K562 (cell line): ENCODE measurements around the gene ACTR3C. TPM values are rescaled to one million over a fixed set of nuclear protein-coding genes. Genes with fewer than 3 reads are reported as not detected.

Experiments
- ARID3B ChIP-seq: fragments of 250-450 bp; sonication (Bioruptor Pico); IDR thresholded peaks from 2 replicates; pipeline ENCODE4 v1.4.0; 2020; ENCODE audit warnings: borderline replicate concordance
- CBX5 ChIP-seq: IDR thresholded peaks from 2 replicates; pipeline ENCODE4 v1.6.1; 2014; ENCODE audit warnings: low read depth, borderline replicate concordance
- CC2D1A ChIP-seq: fragments of 450-650 bp; IDR thresholded peaks from 2 replicates; pipeline ENCODE4 v1.6.1; 2017; ENCODE audit warnings: mild to moderate bottlenecking
- CGGBP1 ChIP-seq: fragments of 250-450 bp; sonication (Bioruptor Pico); IDR thresholded peaks from 2 replicates; pipeline ENCODE4 v1.9.0; 2021; ENCODE audit warnings: mild to moderate bottlenecking
- CHD1 ChIP-seq: fragments of 200-600 bp; sonication (generic); IDR thresholded peaks from one replicate; pipeline ENCODE4 v1.6.1; 2012; ENCODE audit warnings: mild to moderate bottlenecking, moderate library complexity, low read length, inconsistent platforms
- HMG20A ChIP-seq: fragments of 450-650 bp; formaldehyde crosslinking; conservative IDR thresholded peaks from 2 replicates; pipeline ENCODE4 v1.4.0; 2020; ENCODE audit warnings: mild to moderate bottlenecking, mixed read lengths
- HNRNPUL1 ChIP-seq: fragments of 200-400 bp; formaldehyde crosslinking; IDR thresholded peaks from 2 replicates; pipeline ENCODE4 v1.6.1; 2017; ENCODE audit warnings: low read length
- MAFK ChIP-seq: IDR thresholded peaks from 2 replicates; pipeline ENCODE4 v1.6.1; 2011; ENCODE audit warnings: low read length, improper control_type of control experiment
- MCM3 ChIP-seq: fragments of 450-650 bp; IDR thresholded peaks from 2 replicates; pipeline ENCODE4 v1.6.1; 2016
- MED1 ChIP-seq: sonication (generic); formaldehyde crosslinking; IDR thresholded peaks from 2 replicates; pipeline ENCODE4 v1.8.1; 2023; ENCODE audit warnings: missing genetic modification reagents, borderline replicate concordance
- NCOA2 ChIP-seq, 2 experiments: fragments of 450-650 bp; IDR thresholded peaks; 2 replicates each; pipeline ENCODE4 v1.6.1; 2018; ENCODE audit warnings: mild to moderate bottlenecking in 2 of 2, moderate library complexity in 1 of 2; ENCODE audit not compliant: partially characterized antibody in 2 of 2
- PHF21A ChIP-seq: fragments of 450-650 bp; IDR thresholded peaks from 2 replicates; pipeline ENCODE4 v1.6.1; 2017; ENCODE audit warnings: low read depth, borderline replicate concordance
- SIRT6 ChIP-seq: IDR thresholded peaks from one replicate; pipeline ENCODE4 v1.6.1; 2012; ENCODE audit warnings: low read depth, mild to moderate bottlenecking, control low read depth, inconsistent platforms, low read length, moderate library complexity
- SMAD1 ChIP-seq: fragments of 150-350 bp; IDR thresholded peaks from 2 replicates; pipeline ENCODE4 v1.6.1; 2014; ENCODE audit warnings: low read length, low read depth; ENCODE audit not compliant: partially characterized antibody
- TCF15 ChIP-seq: fragments of 250-450 bp; sonication (Bioruptor Pico); IDR thresholded peaks from 2 replicates; pipeline ENCODE4 v1.8.0; 2022; ENCODE audit warnings: moderate library complexity, mild to moderate bottlenecking, inconsistent platforms
- THRAP3 ChIP-seq: fragments of 450-650 bp; IDR thresholded peaks from 2 replicates; pipeline ENCODE4 v1.6.1; 2016; ENCODE audit warnings: mild to moderate bottlenecking, inconsistent platforms, borderline replicate concordance
- ZFP1 ChIP-seq: fragments of 450-650 bp; formaldehyde crosslinking; IDR thresholded peaks from 2 replicates; pipeline ENCODE4 v1.4.0; 2020; ENCODE audit warnings: mild to moderate bottlenecking, mixed read lengths
- ZNF639 ChIP-seq, 2 experiments: fragments of 200-800 bp in 1 of 2; sonication (Bioruptor generic) in 1 of 2; sonication (generic) in 1 of 2; formaldehyde crosslinking in 1 of 2; IDR thresholded peaks in 1 of 2; conservative IDR thresholded peaks in 1 of 2; 2 replicates each; pipeline versions ENCODE4 v1.5.0 to v1.6.1; 2016 to 2020; ENCODE audit warnings: missing compliant biosample characterization in 1 of 2, missing genetic modification characterization in 1 of 2, missing genetic modification reagents in 1 of 2
- ZNF79 ChIP-seq: fragments of 250-450 bp; sonication (Bioruptor Pico); IDR thresholded peaks from 2 replicates; pipeline ENCODE4 v1.4.0; 2020; ENCODE audit warnings: low read depth, mild to moderate bottlenecking, moderate library complexity
- polyA plus RNA-seq, 8 experiments: library from polyadenylated mRNA; depleted of rRNA in 4 of 8; stranded (reverse) in 5 of 8; unstranded in 3 of 8; fragments of >200 nt; fragmentation: Nextera tagmentation in 2 of 8; fragmentation: Illumina TruSeq in 1 of 8; extraction: Ambion mirVana in 2 of 8; extraction: Trizol in 1 of 8; gene quantifications; 2 replicates each; pipeline versions ENCODE4 v1.2.1 to v1.2.3, GENCODE V29; 2011 to 2014; ENCODE audit warnings: inconsistent platforms in 1 of 8, missing spikeins in 1 of 8
- total RNA-seq, 7 experiments: library from RNA; depleted of rRNA in 6 of 7; stranded (reverse); fragments of >200 nt in 6 of 7; fragmentation: Illumina TruSeq in 2 of 7; extraction: Trizol in 2 of 7; gene quantifications; 2 replicates each; pipeline versions ENCODE4 v1.2.1 to v1.2.3, GENCODE V29; 2011 to 2021; ENCODE audit warnings: low replicate concordance in 1 of 7
- TF ChIP-seq, protein P1 (sequence below): fragments of 450-650 bp; IDR thresholded peaks from 2 replicates; pipeline ENCODE4 v1.6.1; 2017; ENCODE audit warnings: antibody characterized with exemption
- TF ChIP-seq, protein P2 (sequence below): fragments of 450-650 bp; IDR thresholded peaks from 2 replicates; pipeline ENCODE4 v1.6.1; 2016; ENCODE audit warnings: borderline replicate concordance

The ACTR3C gene
- total and polyA plus RNA-seq, 9 of the 15 experiments (the other 6 are each of a cell fraction or from before 2014, with no cell fraction given), result 9.0 to 35.4 (median 13.3) TPM

GRCh38 chr7:150317748-150318444 lies 5.4 kb downstream of the ACTR3C start (continued):
- peak; percentile 56; the same call in 1 of the 2 replicates for TF ChIP-seq CBX5
- TF ChIP-seq NCOA2 (IDR thresholded peaks at IDR 0.05; ENCODE audit: partially characterized antibody in 2 of 2), result no peak
- TF ChIP-seq, protein P1, sequence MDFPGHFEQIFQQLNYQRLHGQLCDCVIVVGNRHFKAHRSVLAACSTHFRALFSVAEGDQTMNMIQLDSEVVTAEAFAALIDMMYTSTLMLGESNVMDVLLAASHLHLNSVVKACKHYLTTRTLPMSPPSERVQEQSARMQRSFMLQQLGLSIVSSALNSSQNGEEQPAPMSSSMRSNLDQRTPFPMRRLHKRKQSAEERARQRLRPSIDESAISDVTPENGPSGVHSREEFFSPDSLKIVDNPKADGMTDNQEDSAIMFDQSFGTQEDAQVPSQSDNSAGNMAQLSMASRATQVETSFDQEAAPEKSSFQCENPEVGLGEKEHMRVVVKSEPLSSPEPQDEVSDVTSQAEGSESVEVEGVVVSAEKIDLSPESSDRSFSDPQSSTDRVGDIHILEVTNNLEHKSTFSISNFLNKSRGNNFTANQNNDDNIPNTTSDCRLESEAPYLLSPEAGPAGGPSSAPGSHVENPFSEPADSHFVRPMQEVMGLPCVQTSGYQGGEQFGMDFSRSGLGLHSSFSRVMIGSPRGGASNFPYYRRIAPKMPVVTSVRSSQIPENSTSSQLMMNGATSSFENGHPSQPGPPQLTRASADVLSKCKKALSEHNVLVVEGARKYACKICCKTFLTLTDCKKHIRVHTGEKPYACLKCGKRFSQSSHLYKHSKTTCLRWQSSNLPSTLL, result no peak
- no peak for TF ChIP-seq CHD1
- TF ChIP-seq HNRNPUL1, result no peak
- no peak; the same call in 1 of the 2 replicates for TF ChIP-seq ZFP1 (CRISPR knock-in tag)
- no peak for TF ChIP-seq ARID3B
- TF ChIP-seq SIRT6, result no peak
- no peak for TF ChIP-seq MED1 (CRISPR knock-in tag)
- TF ChIP-seq ZNF639 (CRISPR knock-in tag; conservative IDR thresholded peaks at IDR 0.05 in 1 of 2, IDR thresholded peaks at IDR 0.05 in 1 of 2), result 0 out of 4 replicates have a peak, but pooled peaks of 1 of the 2 experiments have one; percentile 68
- TF ChIP-seq MAFK, result peak; percentile 47; the same call in 1 of the 2 replicates
- TF ChIP-seq MCM3, result no peak
- TF ChIP-seq ZNF79 (CRISPR knock-in tag), result no peak
- no peak for TF ChIP-seq SMAD1
- no peak for TF ChIP-seq HMG20A (CRISPR knock-in tag)
- no peak for TF ChIP-seq CGGBP1 (CRISPR knock-in tag)
- 0 out of 2 replicates have a peak, but pooled peaks have one; percentile 35 for TF ChIP-seq CC2D1A
- TF ChIP-seq, protein P2, sequence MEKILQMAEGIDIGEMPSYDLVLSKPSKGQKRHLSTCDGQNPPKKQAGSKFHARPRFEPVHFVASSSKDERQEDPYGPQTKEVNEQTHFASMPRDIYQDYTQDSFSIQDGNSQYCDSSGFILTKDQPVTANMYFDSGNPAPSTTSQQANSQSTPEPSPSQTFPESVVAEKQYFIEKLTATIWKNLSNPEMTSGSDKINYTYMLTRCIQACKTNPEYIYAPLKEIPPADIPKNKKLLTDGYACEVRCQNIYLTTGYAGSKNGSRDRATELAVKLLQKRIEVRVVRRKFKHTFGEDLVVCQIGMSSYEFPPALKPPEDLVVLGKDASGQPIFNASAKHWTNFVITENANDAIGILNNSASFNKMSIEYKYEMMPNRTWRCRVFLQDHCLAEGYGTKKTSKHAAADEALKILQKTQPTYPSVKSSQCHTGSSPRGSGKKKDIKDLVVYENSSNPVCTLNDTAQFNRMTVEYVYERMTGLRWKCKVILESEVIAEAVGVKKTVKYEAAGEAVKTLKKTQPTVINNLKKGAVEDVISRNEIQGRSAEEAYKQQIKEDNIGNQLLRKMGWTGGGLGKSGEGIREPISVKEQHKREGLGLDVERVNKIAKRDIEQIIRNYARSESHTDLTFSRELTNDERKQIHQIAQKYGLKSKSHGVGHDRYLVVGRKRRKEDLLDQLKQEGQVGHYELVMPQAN, result no peak
- no peak for TF ChIP-seq TCF15 (CRISPR knock-in tag)
- TF ChIP-seq PHF21A, result no peak
- TF ChIP-seq THRAP3, result no peak
